GM12865 (cell line): ENCODE results near the gene GDPD5.
A peak's percentile ranks its signal among the peaks of the same experiment; 100 is the strongest.

Experiments used
- DNase-seq: peaks from one replicate; pipeline ENCODE4 v3.0.0; 2010; ENCODE audit warnings: low read depth
- H3K4me3 ChIP-seq: 2 replicates; pipeline ENCODE4 v1.5.1; 2011; ENCODE audit warnings: mild to moderate bottlenecking, low read depth, low read length, control low read depth
- CTCF ChIP-seq: IDR thresholded peaks from 2 replicates; pipeline ENCODE4 v1.5.1; 2011; ENCODE audit warnings: low read length, control low read depth, low read depth, inconsistent platforms; ENCODE audit not compliant: insufficient read depth; ENCODE audit errors: missing control alignments

Gene GDPD5

GRCh38 chr11:75534259-75535069 is 8.7 kb upstream of the GDPD5 start:
- no peak for TF ChIP-seq CTCF
- H3K4me3 ChIP-seq = no peak overlapping the region
- no peak for DNase-seq

GRCh38 chr11:75533896-75534258 is 8.1 kb upstream of the GDPD5 start:
- no peak for TF ChIP-seq CTCF
- DNase-seq = no peak
- no peak overlapping the region for H3K4me3 ChIP-seq

- DNase-seq = peak; percentile 78
- peak; percentile 78 for TF ChIP-seq CTCF
- H3K4me3 ChIP-seq = no peak overlapping the region
Measured at GRCh38 chr11:75532200-75533048, 6.7 kb upstream of the GDPD5 start.

- DNase-seq = no peak
- TF ChIP-seq CTCF = no peak
- H3K4me3 ChIP-seq = no peak overlapping the region
Measured at GRCh38 chr11:75531325-75531724, 5.6 kb upstream of the GDPD5 start.

GRCh38 chr11:75530577-75530976 is 4.8 kb upstream of the GDPD5 start:
- no peak for DNase-seq

GRCh38 chr11:75527938-75528735 is 2.4 kb upstream of the GDPD5 start:
- H3K4me3 ChIP-seq = no peak overlapping the region
- DNase-seq = no peak
- no peak for TF ChIP-seq CTCF

More at GRCh38 chr11:75530577-75530976, 4.8 kb upstream of the GDPD5 start:
- H3K4me3 ChIP-seq = no peak overlapping the region
- TF ChIP-seq CTCF = no peak
